Measurements from ENCODE around the gene TSEN54.

Gene TSEN54

DNA sequence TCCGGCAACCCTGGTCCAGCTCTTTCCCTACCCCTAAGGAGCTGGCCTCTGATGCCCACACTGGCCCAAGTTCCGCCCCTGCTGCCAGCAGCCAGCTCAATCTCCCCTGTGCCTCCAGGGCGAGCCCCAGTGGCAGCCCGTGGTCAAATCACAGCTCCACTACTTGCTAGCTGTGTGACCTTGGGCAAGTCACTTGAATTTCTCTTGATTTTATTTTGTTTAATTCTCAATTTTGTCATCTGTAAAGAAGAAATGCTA lies 11.2 kb upstream of the TSEN54 start:
- Histone ChIP-seq H2AFZ (no peak overlapping the region), H3K4me3 (ENCODE audit: low read depth, low read length) (no peak overlapping the region), H3K9ac (no peak overlapping the region), H3K4me1 (peaks cover 10% of the 10 kb centered on the region), H3K79me2 (no peaks in the 10 kb centered on the region), H3K9me3 (ENCODE audit: control insufficient read depth, low read length) (no peaks in the 10 kb centered on the region), H3K36me3 (ENCODE audit: control insufficient read depth, insufficient read depth, low read length) (no peaks in the 10 kb centered on the region), H3K27ac (no peak overlapping the region), H3K27me3 (ENCODE audit: control insufficient read depth, insufficient read depth, low read length) (no peaks in the 10 kb centered on the region), H3K4me2 (ENCODE audit: low read length) (no peak overlapping the region)
- TF ChIP-seq, protein P1, sequence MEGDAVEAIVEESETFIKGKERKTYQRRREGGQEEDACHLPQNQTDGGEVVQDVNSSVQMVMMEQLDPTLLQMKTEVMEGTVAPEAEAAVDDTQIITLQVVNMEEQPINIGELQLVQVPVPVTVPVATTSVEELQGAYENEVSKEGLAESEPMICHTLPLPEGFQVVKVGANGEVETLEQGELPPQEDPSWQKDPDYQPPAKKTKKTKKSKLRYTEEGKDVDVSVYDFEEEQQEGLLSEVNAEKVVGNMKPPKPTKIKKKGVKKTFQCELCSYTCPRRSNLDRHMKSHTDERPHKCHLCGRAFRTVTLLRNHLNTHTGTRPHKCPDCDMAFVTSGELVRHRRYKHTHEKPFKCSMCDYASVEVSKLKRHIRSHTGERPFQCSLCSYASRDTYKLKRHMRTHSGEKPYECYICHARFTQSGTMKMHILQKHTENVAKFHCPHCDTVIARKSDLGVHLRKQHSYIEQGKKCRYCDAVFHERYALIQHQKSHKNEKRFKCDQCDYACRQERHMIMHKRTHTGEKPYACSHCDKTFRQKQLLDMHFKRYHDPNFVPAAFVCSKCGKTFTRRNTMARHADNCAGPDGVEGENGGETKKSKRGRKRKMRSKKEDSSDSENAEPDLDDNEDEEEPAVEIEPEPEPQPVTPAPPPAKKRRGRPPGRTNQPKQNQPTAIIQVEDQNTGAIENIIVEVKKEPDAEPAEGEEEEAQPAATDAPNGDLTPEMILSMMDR (IDR thresholded peaks at IDR 0.05) = no peak

DNA sequence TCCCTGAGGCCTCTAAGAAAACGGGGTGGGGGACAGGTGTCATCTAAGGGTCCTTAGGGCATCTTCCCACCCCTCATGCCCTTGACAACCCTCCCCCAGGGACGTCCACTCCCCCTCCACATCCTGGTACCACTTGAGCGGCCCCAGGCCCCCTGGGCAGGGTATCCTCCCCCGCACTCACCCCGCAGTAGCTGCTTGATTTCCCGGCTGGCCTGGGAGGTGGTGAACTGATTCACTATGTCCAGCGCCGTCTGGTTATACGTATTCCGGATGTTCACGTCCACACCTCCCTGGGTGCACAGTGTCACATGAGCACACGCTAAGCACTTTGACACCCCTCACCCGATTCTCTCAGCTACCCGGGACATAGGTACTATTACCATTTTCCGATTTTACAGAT lies 10.7 kb upstream of the TSEN54 start:
- Histone ChIP-seq H3K4me2 (ENCODE audit: low read length) (no peak overlapping the region), H3K4me1 (peaks cover 10% of the 10 kb centered on the region), H3K9ac (no peak overlapping the region), H3K4me3 (ENCODE audit: low read depth, low read length) (no peak overlapping the region), H3K27ac (no peak overlapping the region), H3K36me3 (ENCODE audit: control insufficient read depth, insufficient read depth, low read length) (no peaks in the 10 kb centered on the region), H2AFZ (no peak overlapping the region), H3K27me3 (ENCODE audit: control insufficient read depth, insufficient read depth, low read length) (no peaks in the 10 kb centered on the region), H3K79me2 (no peaks in the 10 kb centered on the region), H3K9me3 (ENCODE audit: control insufficient read depth, low read length) (no peaks in the 10 kb centered on the region)
- TF ChIP-seq, protein P1 (IDR thresholded peaks at IDR 0.05) = no peak

DNA sequence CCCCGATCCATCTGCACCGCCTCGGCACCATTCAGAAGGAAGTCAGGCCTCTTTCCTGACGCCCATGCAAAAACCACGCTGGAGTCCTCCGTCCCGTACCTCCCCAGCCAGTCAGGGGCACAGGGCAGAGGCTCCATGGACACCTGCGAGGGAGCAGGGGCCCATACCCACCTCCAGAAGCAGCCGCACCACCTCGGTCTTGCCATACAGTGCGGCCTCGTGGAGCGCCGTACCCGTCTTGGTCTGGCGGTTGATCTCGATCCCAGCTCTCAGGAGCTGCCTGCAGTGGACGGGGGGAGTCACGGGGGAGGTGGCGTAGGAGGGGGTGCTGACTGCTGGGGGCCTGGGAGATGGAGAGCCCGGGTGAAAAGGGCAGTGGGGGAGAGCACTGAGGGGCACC lies 10.2 kb upstream of the TSEN54 start:
- H3K79me2 ChIP-seq = no peaks in the 10 kb centered on the region

DNA sequence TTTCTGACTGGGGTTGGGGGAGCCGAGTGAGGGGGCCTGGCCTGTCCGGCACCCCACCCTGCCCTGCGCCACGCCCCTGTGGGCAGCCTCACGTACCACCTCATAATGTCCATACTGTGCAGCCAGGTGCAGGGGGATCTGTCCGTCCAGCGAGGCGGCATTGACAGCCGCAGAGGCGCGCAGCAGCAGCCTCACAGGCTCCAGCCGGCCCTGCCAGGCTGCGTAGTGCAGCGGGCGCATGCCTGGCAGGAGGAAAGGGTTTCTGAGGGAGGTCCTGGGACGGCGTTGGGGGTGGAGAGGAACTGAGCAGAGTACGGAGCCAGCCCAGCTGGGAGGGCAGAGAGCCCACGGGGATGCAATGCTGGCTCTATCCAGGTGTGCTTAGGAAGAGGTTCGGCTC lies 9.4 kb upstream of the TSEN54 start:
- Histone ChIP-seq H2AFZ (no peak overlapping the region), H3K4me3 (ENCODE audit: low read depth, low read length) (no peak overlapping the region), H3K27ac (no peak overlapping the region), H3K9me3 (ENCODE audit: control insufficient read depth, low read length) (no peaks in the 10 kb centered on the region), H3K4me1 (peaks cover 13% of the 10 kb centered on the region), H3K79me2 (no peaks in the 10 kb centered on the region), H3K36me3 (ENCODE audit: control insufficient read depth, insufficient read depth, low read length) (no peaks in the 10 kb centered on the region), H3K9ac (no peak overlapping the region), H3K27me3 (ENCODE audit: control insufficient read depth, insufficient read depth, low read length) (no peaks in the 10 kb centered on the region), H3K4me2 (ENCODE audit: low read length) (no peak overlapping the region)
- TF ChIP-seq, protein P1 (IDR thresholded peaks at IDR 0.05) = no peak

More for the DNA sequence above, 10.2 kb upstream of the TSEN54 start:
- Histone ChIP-seq H3K9ac (no peak overlapping the region), H3K4me1 (peaks cover 10% of the 10 kb centered on the region), H3K4me2 (ENCODE audit: low read length) (no peak overlapping the region), H3K27me3 (ENCODE audit: control insufficient read depth, insufficient read depth, low read length) (no peaks in the 10 kb centered on the region), H3K4me3 (ENCODE audit: low read depth, low read length) (no peak overlapping the region), H2AFZ (no peak overlapping the region), H3K9me3 (ENCODE audit: control insufficient read depth, low read length) (no peaks in the 10 kb centered on the region), H3K27ac (no peak overlapping the region), H3K36me3 (ENCODE audit: control insufficient read depth, insufficient read depth, low read length) (no peaks in the 10 kb centered on the region)
- TF ChIP-seq, protein P1 (IDR thresholded peaks at IDR 0.05) = no peak

DNA sequence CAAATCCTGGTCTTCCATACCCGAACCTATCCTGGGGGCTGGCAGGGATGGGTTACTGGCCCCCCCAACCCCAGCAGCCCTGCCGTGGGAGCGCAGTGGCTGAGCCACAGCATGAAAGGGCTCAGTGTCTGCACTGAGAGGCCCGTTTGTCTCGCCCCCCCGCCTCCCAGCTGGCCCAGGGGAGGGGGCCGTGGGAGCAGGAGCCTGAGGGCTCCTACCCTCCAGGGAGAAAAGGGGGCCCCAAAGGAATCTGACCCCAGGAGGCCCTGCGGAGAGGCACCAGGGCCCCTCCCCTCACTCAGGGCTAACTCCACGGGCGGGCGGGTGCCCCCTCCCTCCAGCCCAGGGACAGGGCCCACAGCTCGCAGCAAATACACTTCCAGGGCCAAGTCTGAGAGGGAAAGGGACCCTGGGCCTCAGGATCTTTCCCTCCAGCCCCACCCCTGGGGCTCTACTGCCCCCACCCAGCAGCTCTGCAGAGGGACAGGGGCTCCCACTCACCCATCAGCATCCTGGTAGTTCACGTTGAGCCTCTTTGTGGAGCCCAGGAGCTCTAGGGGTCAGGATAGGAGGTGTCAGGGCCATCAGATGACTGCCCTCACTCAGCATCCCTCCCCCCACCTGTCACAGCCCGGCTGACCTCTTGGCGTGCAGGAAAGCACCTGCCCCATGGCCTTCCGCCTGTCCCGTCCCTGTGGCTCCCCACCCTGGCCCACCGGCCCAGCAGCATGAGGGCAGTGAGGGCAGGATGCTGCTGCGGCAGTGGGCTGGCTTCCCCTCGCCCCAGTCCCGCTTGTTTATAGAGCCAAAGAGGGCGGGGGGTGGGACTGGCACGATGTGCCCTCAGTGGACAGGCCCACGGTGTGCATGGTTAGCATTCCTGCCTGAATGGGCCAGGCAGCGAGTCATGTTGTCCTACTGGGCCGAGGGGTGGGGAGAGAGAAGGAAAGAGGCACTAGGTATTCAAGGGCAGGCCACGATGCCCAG lies 8.3 kb upstream of the TSEN54 start:
- Histone ChIP-seq H2AFZ (no peak overlapping the region), H3K79me2 (no peaks in the 10 kb centered on the region), H3K9ac (no peak overlapping the region), H3K27ac (peak overlapping the region; percentile 80), H3K4me2 (ENCODE audit: low read length) (no peak overlapping the region), H3K36me3 (ENCODE audit: control insufficient read depth, insufficient read depth, low read length) (no peaks in the 10 kb centered on the region), H3K9me3 (ENCODE audit: control insufficient read depth, low read length) (no peaks in the 10 kb centered on the region), H3K4me3 (ENCODE audit: low read depth, low read length) (no peak overlapping the region), H3K4me1 (peaks cover 13% of the 10 kb centered on the region), H3K27me3 (ENCODE audit: control insufficient read depth, insufficient read depth, low read length) (no peaks in the 10 kb centered on the region)
- TF ChIP-seq, protein P1 (IDR thresholded peaks at IDR 0.05) = no peak
